HepG2 (cell line): ENCODE results near the gene PRRT1. TPM values are rescaled to one million over a fixed set of nuclear protein-coding genes. Genes with fewer than 3 reads are reported as not detected.

Source experiments
- ATF7-NPFF ChIP-seq: sonication (generic); formaldehyde crosslinking; IDR thresholded peaks from 2 replicates; pipeline ENCODE4 v1.8.1; 2023; ENCODE audit warnings: mild to moderate bottlenecking, low read depth, missing genetic modification reagents, moderate library complexity
- CREM ChIP-seq, 2 experiments: sonication (generic) in 1 of 2; formaldehyde crosslinking in 1 of 2; IDR thresholded peaks; 2 replicates each; pipeline versions ENCODE4 v1.4.0 to v1.6.1; 2016 to 2020; ENCODE audit warnings: antibody characterized with exemption in 1 of 2, mild to moderate bottlenecking in 1 of 2, missing genetic modification reagents in 1 of 2
- ERF ChIP-seq: IDR thresholded peaks from 2 replicates; pipeline ENCODE4 v1.6.1; 2018; ENCODE audit warnings: missing biosample characterization, missing genetic modification reagents
- HNF4A ChIP-seq: sonication (generic); formaldehyde crosslinking; IDR thresholded peaks from 2 replicates; pipeline ENCODE4 v1.4.0; 2020; ENCODE audit warnings: missing genetic modification reagents
- HNRNPLL ChIP-seq: fragments of 200-400 bp; formaldehyde crosslinking; IDR thresholded peaks from 2 replicates; pipeline ENCODE4 v1.6.1; 2017; ENCODE audit warnings: mild to moderate bottlenecking, low read depth, low read length; ENCODE audit not compliant: poor library complexity, severe bottlenecking
- NFKBIZ ChIP-seq: IDR thresholded peaks from 2 replicates; pipeline ENCODE4 v1.6.1; 2018; ENCODE audit warnings: missing genetic modification reagents, missing compliant biosample characterization
- PHF5A ChIP-seq: IDR thresholded peaks from one replicate; pipeline ENCODE4 v1.6.1; 2018; ENCODE audit warnings: low read depth, missing genetic modification reagents; ENCODE audit not compliant: unreplicated experiment
- SP140L ChIP-seq: sonication (generic); formaldehyde crosslinking; IDR thresholded peaks from 2 replicates; pipeline ENCODE4 v1.4.0; 2020; ENCODE audit warnings: missing genetic modification reagents, borderline replicate concordance
- THAP11 ChIP-seq: IDR thresholded peaks from 2 replicates; pipeline ENCODE4 v1.6.1; 2016; ENCODE audit warnings: missing biosample characterization, missing genetic modification reagents
- ZBTB8A ChIP-seq: sonication (generic); formaldehyde crosslinking; IDR thresholded peaks from 2 replicates; pipeline ENCODE4 v1.4.0; 2020; ENCODE audit warnings: mild to moderate bottlenecking, low read depth, missing genetic modification reagents, borderline replicate concordance
- ZFP37 ChIP-seq: sonication (generic); formaldehyde crosslinking; IDR thresholded peaks from 2 replicates; pipeline ENCODE4 v1.4.0; 2020; ENCODE audit warnings: missing genetic modification reagents, borderline replicate concordance
- ZNF263 ChIP-seq: sonication (generic); formaldehyde crosslinking; IDR thresholded peaks from 2 replicates; pipeline ENCODE4 v1.4.0; 2020; ENCODE audit warnings: missing genetic modification reagents
- ZNF589 ChIP-seq: sonication (generic); formaldehyde crosslinking; conservative IDR thresholded peaks from 2 replicates; pipeline ENCODE4 v1.8.0; 2022; ENCODE audit warnings: mild to moderate bottlenecking, moderate library complexity, missing genetic modification reagents
- ZNF605 ChIP-seq: sonication (generic); formaldehyde crosslinking; IDR thresholded peaks from 2 replicates; pipeline ENCODE4 v1.8.0; 2022; ENCODE audit warnings: mild to moderate bottlenecking, missing genetic modification reagents
- polyA plus RNA-seq, 8 experiments: library from polyadenylated mRNA; depleted of rRNA in 3 of 8; stranded (reverse) in 7 of 8; unstranded in 1 of 8; fragments of >200 nt; fragmentation: Illumina TruSeq in 4 of 8; extraction: Trizol in 4 of 8; gene quantifications; 2 replicates each; pipeline versions ENCODE4 v1.2.1 to v1.2.3, GENCODE V29; 2011 to 2016; ENCODE audit warnings: low read depth in 4 of 8, missing spikeins in 1 of 8, mixed read lengths in 1 of 8; ENCODE audit not compliant: insufficient read depth in 1 of 8
- total RNA-seq, 5 experiments: library from RNA; depleted of rRNA; stranded (reverse); fragments of >200 nt; fragmentation: Illumina TruSeq; extraction: Trizol; gene quantifications; 2 replicates each; pipeline ENCODE4 v1.2.3, GENCODE V29; 2016; ENCODE audit warnings: low read depth in 1 of 5
- TF ChIP-seq, protein P1 (sequence below): IDR thresholded peaks from 2 replicates; pipeline ENCODE4 v1.6.1; 2016; ENCODE audit warnings: low read depth
- TF ChIP-seq, protein P2 (sequence below): sonication (generic); formaldehyde crosslinking; IDR thresholded peaks from 2 replicates; pipeline ENCODE4 v1.4.0; 2020; ENCODE audit warnings: missing genetic modification reagents
- TF ChIP-seq, protein P3 (sequence below): sonication (generic); formaldehyde crosslinking; IDR thresholded peaks from 2 replicates; pipeline ENCODE4 v1.5.0; 2020; ENCODE audit warnings: missing genetic modification reagents
- TF ChIP-seq, protein P4 (sequence below): fragments of 450-650 bp; IDR thresholded peaks from 2 replicates; pipeline ENCODE4 v1.6.1; 2016
- TF ChIP-seq, protein P5 (sequence below): sonication (generic); formaldehyde crosslinking; conservative IDR thresholded peaks from 2 replicates; pipeline ENCODE4 v1.8.1; 2023; ENCODE audit warnings: missing genetic modification reagents
- TF ChIP-seq, protein P6 (sequence below): sonication (generic); formaldehyde crosslinking; IDR thresholded peaks from 2 replicates; pipeline ENCODE4 v1.8.0; 2022; ENCODE audit warnings: mild to moderate bottlenecking, missing genetic modification reagents, borderline replicate concordance

Gene PRRT1
- total and polyA plus RNA-seq, 2 of the 13 experiments (the other 11 are each of a cell fraction or from before 2014, with no cell fraction given): 0.64 to 1.4 TPM

DNA sequence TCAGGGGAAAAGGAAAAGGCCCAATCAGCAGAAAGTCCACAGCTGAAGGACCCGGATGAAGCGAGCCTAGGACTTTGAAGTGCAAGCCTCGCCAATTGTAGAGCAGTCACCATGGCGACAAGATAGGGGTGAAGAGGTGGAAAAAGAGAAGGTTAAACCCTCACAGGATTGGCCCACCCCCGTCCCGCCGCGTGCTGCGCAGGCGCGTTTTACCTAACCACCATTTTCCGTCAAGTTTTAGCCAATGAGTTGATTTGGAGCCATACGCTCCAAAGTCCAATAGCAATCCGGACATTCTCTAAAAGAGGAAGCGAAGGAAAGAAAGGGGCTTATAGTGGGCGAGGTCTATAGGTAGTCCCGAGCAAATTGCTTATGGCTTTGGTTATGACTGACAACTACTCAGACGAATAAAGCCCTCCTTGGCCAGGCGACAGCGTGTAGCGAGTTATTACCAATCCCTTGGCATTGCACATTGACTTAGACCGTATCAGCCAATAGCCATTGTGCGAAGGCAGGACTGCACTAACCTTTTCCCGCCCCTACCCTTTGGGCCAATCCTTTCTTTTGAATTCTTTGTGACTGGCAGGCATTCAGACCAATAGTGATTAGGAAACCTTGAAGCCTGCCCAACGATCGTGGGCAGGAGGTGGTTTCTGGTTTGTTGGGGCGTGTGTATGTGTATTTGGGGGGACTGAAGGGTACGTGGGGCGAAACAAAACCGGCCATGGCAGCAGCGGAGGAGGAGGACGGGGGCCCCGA is 26.2 kb upstream of the PRRT1 start, which contains the start of gene RNF5 (continued):
- TF ChIP-seq, protein P1, sequence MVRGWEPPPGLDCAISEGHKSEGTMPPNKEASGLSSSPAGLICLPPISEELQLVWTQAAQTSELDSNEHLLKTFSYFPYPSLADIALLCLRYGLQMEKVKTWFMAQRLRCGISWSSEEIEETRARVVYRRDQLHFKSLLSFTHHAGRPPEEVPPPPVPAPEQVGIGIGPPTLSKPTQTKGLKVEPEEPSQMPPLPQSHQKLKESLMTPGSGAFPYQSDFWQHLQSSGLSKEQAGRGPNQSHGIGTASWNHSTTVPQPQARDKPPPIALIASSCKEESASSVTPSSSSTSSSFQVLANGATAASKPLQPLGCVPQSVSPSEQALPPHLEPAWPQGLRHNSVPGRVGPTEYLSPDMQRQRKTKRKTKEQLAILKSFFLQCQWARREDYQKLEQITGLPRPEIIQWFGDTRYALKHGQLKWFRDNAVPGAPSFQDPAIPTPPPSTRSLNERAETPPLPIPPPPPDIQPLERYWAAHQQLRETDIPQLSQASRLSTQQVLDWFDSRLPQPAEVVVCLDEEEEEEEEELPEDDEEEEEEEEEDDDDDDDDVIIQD (CRISPR knock-in tag): 0 out of 2 replicates have a peak, but pooled peaks have one; percentile 16
- 0 out of 2 replicates have a peak, but pooled peaks have one; percentile 33 for TF ChIP-seq THAP11 (CRISPR knock-in tag)
- TF ChIP-seq ATF7-NPFF (CRISPR knock-in tag): 0 out of 2 replicates have a peak, but pooled peaks have one; percentile 16
- TF ChIP-seq ZNF605 (CRISPR knock-in tag): peak; percentile 41; the same call in 1 of the 2 replicates
- TF ChIP-seq NFKBIZ (CRISPR knock-in tag): peak; percentile 33; the same call in 1 of the 2 replicates
- TF ChIP-seq HNF4A (CRISPR knock-in tag): peak; percentile 77
- 0 out of 2 replicates have a peak, but pooled peaks have one; percentile 63 for TF ChIP-seq ZFP37 (CRISPR knock-in tag)
- TF ChIP-seq, protein P2, sequence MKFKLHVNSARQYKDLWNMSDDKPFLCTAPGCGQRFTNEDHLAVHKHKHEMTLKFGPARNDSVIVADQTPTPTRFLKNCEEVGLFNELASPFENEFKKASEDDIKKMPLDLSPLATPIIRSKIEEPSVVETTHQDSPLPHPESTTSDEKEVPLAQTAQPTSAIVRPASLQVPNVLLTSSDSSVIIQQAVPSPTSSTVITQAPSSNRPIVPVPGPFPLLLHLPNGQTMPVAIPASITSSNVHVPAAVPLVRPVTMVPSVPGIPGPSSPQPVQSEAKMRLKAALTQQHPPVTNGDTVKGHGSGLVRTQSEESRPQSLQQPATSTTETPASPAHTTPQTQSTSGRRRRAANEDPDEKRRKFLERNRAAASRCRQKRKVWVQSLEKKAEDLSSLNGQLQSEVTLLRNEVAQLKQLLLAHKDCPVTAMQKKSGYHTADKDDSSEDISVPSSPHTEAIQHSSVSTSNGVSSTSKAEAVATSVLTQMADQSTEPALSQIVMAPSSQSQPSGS (CRISPR knock-in tag): peak; percentile 29; the same call in 1 of the 2 replicates
- TF ChIP-seq ZBTB8A (CRISPR knock-in tag): no peak
- TF ChIP-seq, protein P3, sequence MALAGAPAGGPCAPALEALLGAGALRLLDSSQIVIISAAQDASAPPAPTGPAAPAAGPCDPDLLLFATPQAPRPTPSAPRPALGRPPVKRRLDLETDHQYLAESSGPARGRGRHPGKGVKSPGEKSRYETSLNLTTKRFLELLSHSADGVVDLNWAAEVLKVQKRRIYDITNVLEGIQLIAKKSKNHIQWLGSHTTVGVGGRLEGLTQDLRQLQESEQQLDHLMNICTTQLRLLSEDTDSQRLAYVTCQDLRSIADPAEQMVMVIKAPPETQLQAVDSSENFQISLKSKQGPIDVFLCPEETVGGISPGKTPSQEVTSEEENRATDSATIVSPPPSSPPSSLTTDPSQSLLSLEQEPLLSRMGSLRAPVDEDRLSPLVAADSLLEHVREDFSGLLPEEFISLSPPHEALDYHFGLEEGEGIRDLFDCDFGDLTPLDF (CRISPR knock-in tag): peak; percentile 34; the same call in 1 of the 2 replicates
- peak; percentile 71 for TF ChIP-seq HNRNPLL
- no peak for TF ChIP-seq ZNF263 (CRISPR knock-in tag)
- TF ChIP-seq, protein P4, sequence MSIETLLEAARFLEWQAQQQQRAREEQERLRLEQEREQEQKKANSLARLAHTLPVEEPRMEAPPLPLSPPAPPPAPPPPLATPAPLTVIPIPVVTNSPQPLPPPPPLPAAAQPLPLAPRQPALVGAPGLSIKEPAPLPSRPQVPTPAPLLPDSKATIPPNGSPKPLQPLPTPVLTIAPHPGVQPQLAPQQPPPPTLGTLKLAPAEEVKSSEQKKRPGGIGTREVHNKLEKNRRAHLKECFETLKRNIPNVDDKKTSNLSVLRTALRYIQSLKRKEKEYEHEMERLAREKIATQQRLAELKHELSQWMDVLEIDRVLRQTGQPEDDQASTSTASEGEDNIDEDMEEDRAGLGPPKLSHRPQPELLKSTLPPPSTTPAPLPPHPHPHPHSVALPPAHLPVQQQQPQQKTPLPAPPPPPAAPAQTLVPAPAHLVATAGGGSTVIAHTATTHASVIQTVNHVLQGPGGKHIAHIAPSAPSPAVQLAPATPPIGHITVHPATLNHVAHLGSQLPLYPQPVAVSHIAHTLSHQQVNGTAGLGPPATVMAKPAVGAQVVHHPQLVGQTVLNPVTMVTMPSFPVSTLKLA: peak; percentile 57; the same call in 1 of the 2 replicates
- TF ChIP-seq ERF (CRISPR knock-in tag): peak; percentile 84
- TF ChIP-seq, protein P5, sequence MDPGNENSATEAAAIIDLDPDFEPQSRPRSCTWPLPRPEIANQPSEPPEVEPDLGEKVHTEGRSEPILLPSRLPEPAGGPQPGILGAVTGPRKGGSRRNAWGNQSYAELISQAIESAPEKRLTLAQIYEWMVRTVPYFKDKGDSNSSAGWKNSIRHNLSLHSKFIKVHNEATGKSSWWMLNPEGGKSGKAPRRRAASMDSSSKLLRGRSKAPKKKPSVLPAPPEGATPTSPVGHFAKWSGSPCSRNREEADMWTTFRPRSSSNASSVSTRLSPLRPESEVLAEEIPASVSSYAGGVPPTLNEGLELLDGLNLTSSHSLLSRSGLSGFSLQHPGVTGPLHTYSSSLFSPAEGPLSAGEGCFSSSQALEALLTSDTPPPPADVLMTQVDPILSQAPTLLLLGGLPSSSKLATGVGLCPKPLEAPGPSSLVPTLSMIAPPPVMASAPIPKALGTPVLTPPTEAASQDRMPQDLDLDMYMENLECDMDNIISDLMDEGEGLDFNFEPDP (CRISPR knock-in tag): no peak
- TF ChIP-seq ZNF589 (CRISPR knock-in tag): no peak
- TF ChIP-seq PHF5A: peak; percentile 7
- TF ChIP-seq CREM (IDR thresholded peaks at IDR 0.05): peak; percentile 91
- TF ChIP-seq CREM (CRISPR knock-in tag; IDR thresholded peaks at IDR 0.05): no peak
- TF ChIP-seq SP140L: no peak
- TF ChIP-seq, protein P6, sequence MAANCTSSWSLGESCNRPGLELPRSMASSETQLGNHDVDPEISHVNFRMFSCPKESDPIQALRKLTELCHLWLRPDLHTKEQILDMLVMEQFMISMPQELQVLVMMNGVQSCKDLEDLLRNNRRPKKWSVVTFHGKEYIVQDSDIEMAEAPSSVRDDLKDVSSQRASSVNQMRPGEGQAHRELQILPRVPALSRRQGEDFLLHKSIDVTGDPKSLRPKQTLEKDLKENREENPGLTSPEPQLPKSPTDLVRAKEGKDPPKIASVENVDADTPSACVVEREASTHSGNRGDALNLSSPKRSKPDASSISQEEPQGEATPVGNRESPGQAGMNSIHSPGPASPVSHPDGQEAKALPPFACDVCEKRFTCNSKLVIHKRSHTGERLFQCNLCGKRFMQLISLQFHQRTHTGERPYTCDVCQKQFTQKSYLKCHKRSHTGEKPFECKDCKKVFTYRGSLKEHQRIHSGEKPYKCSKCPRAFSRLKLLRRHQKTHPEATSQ (CRISPR knock-in tag): 0 out of 2 replicates have a peak, but pooled peaks have one; percentile 4
